ENCODE measurements around the gene AXIN2.

Gene AXIN2

DNA sequence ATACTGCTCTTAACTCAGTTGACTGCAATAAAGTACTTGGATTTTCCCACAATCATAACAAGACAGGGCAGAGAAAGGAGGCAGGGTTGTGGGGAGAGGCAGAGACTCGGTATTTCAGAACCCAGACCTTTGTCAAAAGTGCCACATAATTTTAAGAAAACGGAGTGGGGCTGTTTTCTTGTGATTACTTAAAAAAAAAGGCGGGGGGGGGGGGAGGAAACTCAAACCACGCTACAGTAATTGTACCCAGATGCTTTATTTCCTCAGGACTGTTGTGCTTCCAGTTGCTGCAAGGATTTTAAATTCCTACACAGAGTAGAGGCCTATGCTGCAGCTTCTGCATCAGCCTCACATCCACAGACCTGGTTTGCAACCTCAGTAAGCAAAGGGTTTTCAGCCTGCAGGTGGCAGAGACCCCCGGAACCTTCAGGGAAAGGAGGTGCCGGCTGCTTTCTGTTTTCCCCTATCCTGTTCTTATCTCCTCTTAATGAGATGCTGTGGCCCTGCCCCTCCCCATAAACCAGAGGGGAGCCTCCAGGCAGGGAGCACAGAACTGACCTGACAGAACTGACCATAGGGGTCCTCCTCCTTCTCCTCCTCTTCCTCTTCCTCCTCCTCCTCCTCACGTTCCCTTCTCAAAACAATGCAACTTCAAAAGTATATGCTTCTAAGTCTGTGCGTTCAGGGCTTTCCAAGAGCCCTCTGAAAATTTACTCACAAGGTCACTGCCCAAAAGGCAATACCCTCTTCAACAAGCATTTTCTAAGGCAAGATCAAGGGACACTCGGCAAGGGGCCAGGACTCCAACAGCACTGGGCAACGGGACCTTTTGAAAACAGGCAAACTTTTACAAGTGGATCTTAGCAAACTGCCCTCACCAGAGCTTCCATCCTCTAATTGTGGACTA is 7.5 kb downstream of the AXIN2 start:
- DNase-seq: no peak

DNA sequence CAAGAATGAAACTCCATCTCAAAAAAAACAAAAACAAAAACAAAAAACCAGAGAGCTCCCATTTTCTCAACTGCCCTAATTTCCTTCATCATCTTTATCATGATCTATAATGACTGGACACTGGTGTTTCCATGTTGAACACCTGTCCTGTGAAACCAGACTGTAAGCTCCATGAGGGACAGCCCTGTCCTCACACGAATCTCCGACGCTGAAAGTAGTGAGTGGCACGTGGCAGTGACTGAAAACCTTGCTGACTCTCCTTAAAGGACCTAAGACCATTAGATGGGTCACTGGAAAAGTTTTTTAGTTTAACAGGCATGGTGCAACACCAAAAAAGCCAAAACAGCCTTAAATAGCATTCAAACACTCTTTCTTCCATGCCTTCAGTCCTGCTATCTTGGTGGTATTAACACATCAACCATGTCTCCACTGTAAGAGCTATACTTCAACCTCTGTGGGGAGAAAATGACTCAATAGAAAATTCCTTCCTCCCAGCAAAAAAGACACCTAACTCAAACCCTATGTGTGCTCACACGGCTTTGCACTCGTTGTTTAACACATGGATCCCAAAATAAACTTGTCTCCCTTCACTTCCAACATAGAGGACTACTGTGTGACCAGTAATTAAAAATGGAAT is 8.3 kb downstream of the AXIN2 start:
- DNase-seq: no peak

DNA sequence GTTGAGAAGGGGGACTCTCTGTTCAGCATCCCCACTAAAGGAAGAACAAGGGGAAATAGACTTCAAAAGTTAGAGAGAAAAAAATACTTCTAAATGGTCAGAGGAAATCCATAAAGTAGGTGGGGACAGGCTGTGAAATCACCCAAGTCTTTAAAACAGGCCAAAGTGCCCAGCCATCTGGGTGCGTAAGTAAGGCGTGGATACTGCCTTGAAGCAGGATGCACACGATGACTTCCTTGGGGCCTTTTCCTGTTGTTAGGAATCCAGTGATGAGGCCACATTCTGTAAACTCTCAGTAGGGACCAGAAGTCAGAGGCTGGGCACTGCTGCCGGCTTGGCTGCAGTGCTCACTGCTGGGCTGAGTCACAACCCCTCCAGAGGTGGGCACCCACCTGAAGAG is 9.2 kb downstream of the AXIN2 start:
- DNase-seq: no peak

DNA sequence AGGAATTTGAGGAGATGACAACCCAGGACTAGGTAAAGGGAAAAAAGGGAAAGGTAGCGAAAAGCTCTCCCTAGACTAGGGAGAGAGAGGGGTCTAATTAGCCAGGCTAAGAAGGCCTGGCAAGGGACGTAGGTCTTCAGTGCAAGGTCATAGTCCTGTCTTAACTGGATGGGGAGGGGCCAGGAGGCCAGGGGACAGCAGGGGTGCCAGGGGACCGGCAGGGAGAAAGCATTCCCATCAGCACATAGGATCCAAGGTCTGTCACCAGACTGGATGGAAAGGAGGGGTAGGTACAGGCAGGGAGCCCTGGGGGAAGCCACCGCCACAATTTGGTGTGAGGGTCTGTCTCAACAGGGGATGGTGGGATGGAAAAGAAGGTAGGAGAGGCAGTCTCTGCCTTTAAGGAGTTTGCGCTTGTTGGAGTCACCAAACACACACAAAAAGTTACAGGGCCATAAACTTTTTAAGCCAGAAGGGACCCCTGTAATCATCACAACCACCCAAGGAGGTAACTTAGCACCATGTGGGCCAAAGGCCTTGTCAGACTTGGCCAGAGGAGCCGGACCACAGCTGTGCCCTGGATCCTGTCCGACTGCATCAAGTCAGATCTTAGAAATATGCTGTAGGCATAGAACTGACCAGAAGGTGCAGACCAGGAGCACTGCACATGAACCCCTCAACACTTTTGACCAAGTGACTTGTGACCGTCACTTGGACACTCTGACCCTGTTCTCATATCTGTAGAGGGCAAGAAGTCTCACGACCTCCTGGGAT is 10.0 kb downstream of the AXIN2 start:
- DNase-seq: no peak

DNA sequence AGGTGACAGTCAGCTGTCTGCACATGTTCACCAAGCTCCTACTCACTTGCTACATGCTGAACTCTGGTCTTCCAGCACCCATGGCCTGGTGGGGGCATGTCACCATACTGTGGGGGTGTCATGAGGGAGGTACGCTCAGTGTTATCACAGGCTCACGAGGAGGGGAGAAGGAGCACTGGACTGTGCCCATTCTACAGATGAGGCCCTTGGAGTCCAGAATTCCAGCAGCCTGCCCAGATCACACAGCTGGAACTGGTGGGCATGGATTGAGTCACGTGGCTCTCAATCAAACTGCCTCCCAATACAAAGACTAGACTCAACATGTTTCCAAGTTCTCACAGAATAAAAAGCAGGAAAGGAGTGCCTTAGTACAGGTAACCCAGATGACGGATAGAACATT is 10.7 kb downstream of the AXIN2 start:
- no peak for DNase-seq

DNA sequence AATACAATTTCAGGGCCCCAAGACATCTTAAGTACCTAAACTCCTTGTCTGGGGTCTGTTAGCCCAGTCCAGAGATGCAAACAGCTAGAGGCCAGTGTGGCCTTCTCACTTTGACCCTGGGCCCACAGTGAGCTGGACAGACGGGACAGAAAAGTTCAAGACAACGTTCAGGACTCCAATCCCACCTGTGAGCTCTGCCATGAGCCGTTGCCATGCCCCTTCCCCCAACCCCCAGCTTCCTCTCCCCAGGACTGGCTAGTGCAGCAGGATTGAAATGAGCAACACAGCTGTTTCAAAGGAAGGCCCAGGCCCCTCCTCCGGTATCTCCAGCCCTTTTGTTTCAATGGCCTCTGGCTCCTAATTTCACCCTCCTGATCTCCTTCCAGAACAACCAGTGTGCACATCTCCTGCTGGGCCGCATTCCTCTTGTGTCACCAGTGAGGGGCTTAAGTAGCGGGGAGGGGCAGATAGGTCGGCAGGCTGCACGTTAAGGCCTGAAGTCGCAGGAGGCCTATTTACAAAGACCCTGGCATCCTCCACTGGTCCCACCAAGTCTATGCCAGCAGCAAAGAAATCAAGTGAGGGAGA is 11.3 kb downstream of the AXIN2 start:
- no peak for DNase-seq

DNA sequence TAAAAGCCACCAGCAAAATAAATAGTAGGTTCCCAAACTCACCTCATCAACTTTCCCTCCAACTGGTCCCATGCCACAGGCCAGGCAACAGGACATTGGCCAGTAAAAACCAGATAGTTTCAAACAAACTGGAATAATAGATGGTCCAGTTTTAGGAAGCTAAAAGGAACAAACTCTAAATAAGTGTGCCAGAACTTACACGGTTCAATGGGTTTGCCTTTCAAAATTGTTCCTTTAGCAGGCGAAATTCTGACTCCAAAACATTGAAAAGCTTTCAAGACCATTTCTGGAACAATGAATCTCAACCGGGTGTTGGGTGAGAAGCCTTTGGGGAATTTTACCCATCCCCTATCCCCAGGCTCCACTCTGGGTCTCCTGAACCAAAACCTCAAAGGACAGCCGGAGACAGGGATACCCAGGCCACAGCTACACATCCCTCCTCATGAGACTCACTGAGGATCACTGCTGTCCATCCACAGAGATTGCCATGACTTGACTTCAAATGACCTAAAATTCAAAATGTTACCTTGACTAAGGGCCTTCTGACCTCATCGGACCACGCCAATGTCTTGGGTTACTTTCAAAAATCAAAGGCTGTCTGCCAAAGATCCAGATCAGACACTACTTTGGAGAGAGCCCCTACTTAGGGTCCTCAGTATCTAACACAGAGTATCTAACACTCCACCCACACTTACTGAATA is 13.0 kb downstream of the AXIN2 start:
- DNase-seq: no peak

DNA sequence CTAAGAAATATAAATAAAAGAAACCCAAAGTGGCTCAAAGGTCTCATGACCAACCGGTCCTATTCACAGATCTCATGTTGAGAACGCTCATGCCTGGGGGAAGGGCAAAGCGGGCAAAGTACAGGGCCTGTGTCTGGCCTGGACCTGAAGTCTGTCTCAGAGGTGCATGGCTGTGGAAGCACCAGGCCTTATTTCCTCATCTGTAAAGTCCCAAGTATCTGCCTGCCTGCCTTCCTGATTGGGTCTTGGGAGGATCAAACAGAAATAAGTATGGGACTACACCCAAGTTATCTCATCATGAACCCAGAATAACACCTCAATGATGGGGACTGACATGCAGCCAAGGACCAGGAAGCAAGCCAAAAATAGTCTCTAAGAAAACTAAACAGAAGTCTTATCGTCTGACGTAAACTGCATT is 14.2 kb downstream of the AXIN2 start:
- no peak for DNase-seq

DNA sequence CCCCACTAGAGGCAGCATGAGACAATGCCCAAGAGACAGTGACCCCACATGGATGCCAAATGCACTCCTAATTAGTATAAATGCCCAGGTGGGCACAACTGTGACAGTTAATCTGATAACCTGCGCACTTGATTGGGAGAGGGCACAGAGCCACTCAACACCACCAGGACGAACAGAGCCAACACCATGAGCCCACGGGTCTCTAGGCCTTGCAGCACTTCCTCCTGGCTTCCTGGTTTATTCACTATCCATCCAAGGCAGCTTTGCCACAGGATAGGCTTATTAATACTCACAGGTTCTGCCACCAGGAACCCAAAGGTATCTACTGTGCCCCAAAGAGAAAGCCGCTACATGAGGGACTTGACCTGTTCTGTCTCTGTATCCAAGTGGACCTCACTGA is 14.9 kb downstream of the AXIN2 start:
- DNase-seq: no peak

DNA sequence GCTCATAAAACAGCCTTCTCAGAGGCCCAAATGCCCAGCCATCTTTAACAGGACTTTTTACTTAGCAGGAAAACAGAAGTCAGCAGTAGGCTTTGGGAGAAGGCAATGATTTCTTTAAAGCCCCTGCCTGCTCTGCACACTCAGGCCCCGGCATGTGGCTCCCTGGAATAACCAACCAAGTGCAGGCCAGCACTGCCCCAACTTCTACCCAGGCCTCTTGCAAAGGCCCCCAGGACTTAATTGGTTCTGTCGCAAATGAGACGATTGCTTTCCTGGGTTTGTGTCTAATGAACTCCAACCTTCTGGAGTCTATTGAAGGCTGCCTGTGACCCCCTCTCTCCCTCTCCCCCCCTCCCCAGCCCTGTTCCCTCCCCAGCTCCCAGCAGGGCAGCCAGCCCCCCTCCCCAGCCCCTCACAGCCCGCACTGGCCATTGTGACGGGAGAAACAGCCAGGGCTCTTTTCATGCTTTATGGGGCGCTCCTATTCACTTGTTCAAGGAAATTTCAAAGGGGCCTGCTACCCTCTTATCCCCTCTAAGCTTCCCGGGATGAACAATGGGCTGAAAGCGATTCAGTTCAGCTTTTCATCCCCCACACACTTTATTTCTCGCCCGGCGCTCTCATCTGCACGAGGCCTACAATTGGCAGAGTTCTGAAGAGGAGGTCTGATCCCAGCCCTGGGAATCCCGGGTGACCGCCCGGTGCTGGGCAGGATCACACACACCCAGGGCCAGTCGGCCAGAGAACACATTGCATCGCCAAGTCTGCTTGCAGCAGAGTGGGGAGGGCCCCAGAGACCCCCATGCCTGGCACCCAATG is 15.5 kb downstream of the AXIN2 start:
- no peak for DNase-seq

DNA sequence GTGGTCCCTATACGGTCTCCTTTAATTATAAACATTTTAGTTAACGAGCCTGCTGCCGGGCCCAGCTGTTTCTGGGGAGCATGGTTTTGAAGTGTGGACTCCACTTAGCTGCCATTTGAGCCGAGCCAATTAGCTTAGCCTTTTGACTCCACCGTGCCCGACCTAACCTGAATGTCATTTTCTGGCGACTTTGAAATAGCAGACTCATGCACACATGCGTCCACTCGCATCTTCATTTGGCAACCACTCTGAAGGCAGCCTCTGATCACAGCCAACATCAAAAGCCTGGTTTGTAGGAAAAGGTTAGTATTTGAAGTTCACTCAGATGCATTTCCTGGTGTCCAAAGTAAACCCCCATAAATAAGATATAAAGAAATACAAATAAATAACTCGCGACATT is 16.8 kb downstream of the AXIN2 start:
- no peak for DNase-seq

DNA sequence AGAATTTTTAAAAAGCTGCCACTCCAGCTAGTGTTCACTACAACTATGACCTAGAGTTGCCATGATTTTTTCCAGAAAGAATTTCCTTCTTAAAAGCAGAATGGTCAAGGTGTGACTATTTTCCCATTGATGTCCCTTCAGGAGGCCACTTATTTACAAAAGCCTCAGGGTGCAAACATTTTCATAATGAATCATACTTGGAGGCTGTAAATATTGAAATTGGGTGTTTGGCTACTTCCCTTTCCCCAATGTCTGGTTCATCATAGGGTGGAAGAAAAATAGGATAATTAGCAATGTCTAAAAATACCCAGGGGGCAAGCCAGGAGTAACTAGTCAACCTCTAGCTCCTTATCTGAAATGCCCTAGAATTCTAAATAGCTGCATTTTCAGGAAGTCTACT is 18.8 kb downstream of the AXIN2 start:
- DNase-seq: no peak

DNA sequence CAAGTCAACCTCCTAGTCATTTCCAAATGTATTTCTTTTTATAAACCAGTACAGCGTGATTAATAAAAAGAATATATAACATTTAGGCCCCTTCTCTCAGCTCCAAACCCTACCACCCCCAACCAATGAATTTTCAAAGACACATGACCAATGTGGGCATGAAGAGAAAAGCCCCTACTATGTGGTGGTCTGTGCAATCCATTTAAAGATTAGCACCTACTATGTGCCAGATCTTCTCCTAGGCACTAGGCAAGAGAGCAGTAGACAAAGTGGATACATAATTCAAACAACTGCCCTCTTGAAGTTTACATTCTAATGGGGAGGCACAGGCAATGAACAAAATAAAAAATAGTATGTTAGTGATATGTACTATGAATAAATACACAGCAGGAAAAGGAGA is 19.4 kb downstream of the AXIN2 start:
- DNase-seq: no peak

DNA sequence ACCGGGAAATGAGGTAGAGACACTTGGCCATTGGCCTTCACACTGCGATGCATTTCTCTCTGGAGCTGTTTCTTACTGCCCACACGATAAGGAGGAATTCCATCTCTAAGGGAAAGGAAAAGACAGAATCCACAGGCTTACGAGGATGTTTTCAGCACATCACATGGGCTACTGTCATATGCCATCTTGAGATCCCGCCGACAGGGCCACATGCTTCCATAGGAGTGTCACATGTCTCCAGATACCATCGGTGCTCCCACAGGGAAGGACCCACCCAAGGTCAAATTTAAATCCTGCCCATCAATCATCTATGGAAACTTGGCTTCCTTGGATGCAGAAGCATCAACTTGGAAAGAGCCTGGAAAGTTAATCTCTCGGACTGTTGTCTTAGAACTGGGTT is 20.0 kb downstream of the AXIN2 start:
- DNase-seq: no peak

DNA sequence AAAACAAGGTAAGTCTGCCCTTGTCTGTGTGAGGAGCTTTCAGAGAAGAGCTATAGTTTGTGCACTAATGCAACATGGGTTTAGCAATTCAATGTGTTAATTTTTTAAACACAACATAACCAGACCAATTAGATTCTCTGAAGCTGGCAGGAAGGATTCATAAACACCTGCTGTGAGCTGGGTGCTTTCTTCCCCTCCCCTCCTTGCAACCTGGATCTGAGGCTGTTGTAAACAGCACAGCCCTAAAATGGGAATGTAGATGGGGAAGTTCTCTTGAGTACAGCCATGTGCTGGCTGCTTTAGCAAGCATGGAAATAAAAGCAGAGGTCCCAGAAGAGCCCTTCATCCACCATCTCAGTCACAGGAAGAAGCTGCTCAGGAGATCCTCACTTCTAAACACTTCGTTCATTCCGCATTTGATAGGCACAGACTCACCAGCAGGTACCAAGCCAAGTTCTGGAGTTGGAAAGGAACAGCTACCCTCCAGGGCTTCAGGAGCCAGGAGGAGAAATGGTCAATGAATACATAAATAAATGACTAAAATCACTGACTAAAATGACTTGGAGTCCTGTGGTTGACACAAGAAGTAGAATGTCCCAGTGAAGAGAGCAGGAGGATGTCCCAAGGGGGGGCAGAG is 21.7 kb downstream of the AXIN2 start:
- DNase-seq: no peak

DNA sequence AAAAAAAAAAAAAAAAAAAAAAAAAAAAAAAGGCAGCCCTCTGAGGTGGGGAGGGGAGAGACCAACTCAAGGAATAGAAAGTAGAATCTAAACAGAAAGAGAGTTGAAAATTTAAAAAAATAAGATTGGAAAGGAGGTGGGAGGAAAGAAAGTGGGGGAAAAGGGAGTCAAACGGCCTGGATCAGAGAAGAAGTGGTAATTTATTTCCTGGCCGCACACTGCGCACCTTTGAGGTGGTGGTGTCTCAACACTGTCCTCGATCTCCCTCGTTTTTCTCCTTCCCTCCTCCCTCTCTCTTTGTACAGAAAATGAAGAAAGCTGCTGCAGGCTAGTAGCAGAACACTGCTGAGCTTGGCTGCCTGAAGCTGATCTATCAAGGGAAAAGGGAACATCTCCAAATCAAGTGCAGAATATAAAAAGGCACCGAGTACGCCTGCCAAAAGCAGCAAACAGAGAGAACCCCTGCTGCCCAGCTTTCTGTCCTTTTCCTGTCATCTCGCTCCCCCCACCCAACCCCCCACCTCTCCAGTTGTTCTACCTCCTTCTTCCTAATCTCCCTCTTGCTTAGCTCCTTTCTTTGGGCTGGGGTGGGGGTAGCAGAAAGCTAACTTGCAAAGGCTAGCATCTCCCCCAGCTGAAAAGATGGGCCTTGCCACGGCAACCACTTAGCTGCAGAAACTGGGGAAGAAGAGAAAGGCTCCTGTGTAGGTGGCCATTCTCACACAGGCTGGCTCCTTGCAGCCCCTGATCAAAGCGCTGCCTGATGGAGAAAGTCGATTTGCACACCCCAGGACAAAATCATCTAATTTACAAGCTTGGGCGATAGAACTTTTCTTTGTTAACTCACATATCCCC is 22.5 kb downstream of the AXIN2 start:
- no peak for DNase-seq

DNA sequence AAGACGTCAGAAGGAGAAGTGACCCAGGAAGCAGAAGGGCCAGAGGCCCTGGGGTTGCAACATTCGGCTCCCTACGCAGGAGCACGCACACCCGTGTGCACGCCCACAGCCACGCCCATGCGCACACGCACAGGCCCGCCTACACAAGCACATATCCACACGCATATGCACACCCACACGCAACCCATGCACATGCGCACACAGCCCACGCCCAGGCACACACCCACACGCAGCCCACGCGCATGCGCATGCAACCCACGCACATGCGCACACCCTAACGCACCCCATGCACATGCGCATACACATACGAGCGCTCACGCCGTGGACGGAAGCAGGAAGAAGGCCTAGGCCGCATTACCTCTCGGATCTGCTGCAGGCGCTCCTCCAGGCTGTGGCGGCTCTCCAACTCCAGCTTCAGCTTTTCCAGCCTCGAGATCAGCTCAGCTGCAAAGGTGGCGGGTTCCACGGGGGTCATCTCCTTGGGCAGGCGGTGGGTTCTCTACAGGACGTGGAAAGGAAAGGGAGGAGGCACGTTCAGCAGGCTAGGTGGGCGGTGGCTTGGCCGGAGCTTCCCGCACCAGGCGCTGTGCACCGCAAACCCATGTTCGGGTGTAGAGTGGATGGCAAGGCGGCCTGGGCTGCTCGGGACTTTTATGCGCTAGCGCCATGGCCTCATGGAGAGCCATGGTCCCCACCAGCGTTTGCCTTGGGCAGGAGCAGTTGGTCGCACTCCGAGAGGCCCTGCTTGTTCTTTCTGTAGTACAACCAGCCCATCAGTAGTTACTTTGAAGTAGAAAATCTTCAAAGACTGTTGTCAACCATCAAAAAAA is 23.4 kb downstream of the AXIN2 start:
- no peak for DNase-seq

DNA sequence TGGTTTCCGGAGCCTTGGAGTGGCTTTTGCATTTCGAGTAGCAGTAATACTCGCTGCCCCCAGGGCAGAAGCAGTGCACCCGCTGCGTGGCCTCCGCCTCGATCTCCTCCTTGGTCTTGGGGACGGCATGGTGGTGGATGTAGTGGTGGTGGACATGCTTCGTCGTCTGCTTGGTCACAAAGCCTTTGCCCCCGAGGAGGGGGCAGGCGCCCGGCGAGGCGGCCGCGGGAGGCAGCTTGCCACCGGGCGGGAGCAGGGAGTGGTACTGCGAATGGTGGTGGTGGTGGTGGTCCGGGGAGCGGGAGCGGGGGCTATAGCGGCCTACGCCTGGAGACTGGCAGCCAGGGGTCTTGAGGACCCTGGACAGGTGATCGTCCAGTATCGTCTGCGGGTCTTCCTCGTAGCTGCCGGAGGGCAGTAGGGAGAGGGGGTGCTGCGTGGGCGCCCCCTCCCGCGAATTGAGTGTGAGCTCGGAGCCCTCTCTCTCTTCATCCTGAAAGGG is 24.1 kb downstream of the AXIN2 start:
- DNase-seq: no peak
